ENCODE results near the gene FAM174B. TPM values are rescaled to one million over a fixed set of nuclear protein-coding genes. Genes with fewer than 3 reads are reported as not detected.

The FAM174B gene
- total RNA-seq, 1 donor from 2014 or later = 0.91 TPM

DNA sequence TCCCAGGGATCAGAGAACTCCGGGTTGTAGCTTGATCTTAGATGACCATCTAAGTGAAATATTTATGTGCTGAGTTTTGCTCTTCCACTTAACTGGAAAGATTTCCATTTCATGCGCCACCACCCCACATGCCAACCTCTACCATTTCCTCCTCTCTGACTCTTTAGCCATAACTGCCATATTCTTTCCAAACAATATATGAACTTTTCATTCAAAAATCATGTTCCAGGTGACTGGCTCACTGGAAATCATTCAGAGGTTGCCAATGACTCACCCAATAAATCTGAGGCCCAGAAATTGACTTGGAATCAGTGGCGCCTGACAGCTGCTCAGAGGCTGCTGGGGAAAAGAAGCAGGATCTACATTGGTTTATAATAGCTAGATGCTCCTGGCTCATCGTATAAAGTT, 31.6 kb upstream of the FAM174B start:
- ChIA-PET CTCF (no interaction called here), POLR2A (no interaction called here)
- intact Hi-C loops (cut with micrococcal nuclease) = no loop called here
- TF ChIP-seq, protein P1, sequence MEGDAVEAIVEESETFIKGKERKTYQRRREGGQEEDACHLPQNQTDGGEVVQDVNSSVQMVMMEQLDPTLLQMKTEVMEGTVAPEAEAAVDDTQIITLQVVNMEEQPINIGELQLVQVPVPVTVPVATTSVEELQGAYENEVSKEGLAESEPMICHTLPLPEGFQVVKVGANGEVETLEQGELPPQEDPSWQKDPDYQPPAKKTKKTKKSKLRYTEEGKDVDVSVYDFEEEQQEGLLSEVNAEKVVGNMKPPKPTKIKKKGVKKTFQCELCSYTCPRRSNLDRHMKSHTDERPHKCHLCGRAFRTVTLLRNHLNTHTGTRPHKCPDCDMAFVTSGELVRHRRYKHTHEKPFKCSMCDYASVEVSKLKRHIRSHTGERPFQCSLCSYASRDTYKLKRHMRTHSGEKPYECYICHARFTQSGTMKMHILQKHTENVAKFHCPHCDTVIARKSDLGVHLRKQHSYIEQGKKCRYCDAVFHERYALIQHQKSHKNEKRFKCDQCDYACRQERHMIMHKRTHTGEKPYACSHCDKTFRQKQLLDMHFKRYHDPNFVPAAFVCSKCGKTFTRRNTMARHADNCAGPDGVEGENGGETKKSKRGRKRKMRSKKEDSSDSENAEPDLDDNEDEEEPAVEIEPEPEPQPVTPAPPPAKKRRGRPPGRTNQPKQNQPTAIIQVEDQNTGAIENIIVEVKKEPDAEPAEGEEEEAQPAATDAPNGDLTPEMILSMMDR (IDR thresholded peaks at IDR 0.05) = no peak
- Mint-ChIP-seq H3K9me3 (peaks cover 11% of the 10 kb centered on the region), H3K27ac (no peak overlapping the region), H3K4me1 (no peaks in the 10 kb centered on the region), H3K27me3 (peaks cover 18% of the 10 kb centered on the region), H3K4me3 (no peak overlapping the region), H3K36me3 (ENCODE audit: low read depth) (no peaks in the 10 kb centered on the region)
- DNase-seq (no peak), ATAC-seq (ENCODE audit: low read depth) (no peak)

DNA sequence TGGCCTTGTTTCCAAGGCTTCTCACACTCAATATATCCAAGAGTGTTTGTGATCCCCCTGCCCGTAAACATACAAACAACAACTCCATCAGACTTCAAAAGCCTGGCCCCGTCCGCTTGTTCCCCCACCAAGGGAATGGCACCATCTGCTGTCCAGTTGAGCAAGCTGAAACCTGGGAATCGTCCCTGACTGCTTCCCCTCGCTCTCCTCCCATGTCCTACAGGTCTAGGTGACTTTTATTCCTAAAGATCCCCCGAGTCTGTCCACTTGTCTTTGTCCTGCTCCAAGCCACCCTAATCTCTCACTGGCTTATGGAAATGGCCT, 27.9 kb upstream of the FAM174B start:
- Mint-ChIP-seq H3K36me3 (ENCODE audit: low read depth) (no peaks in the 10 kb centered on the region), H3K27ac (no peak overlapping the region), H3K4me1 (no peaks in the 10 kb centered on the region), H3K27me3 (peaks cover 20% of the 10 kb centered on the region), H3K9me3 (peaks cover 8% of the 10 kb centered on the region), H3K4me3 (no peak overlapping the region)
- CTCF ChIA-PET = no interaction called here
- ATAC-seq (ENCODE audit: low read depth) = no peak
- DNase-seq = no peak
- POLR2A ChIA-PET = no interaction called here
- TF ChIP-seq, protein P1 (IDR thresholded peaks at IDR 0.05) = no peak
- intact Hi-C loops (cut with micrococcal nuclease) = no loop called here

DNA sequence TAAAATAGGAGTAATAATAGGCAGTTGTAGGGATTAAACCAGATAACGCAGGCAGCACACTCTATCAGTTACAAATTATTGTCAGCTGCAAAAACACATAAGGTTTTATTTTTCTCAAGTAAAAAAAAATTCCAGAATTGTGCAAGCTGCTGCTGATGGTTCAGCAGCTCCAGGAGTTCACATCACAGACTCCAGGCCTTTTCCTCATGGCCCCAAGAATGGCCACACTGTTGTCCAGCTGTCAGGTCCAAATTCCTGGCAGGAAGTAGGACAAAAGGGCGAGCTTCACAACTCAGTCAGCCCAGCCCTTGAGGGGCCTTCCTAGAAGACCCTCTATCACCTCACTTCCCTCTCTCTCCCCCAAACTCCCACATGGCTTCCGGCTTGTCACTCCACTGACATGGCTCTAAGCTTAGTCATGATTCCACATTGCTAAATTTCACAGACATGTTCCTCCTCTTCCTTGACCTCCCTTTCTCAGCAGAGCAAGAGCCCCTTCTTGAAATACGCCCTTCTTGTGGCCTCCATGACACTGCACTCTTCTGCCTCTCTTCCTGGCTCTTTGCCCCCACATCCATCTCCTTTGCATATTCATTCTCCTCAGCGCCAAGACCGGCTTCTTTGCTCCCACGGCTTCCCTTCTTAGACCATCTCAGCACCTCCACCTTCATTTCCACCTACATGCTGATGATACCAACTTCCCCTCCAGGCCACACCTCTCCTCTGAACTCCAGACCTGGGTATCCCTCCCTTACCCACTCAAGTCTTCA, 27.4 kb upstream of the FAM174B start:
- ChIA-PET CTCF (no interaction called here), POLR2A (no interaction called here)
- DNase-seq = no peak
- Mint-ChIP-seq H3K4me1 (no peaks in the 10 kb centered on the region), H3K9me3 (peaks cover 3% of the 10 kb centered on the region), H3K27ac (no peak overlapping the region), H3K27me3 (peaks cover 24% of the 10 kb centered on the region), H3K4me3 (no peak overlapping the region), H3K36me3 (ENCODE audit: low read depth) (no peaks in the 10 kb centered on the region)
- no peak for ATAC-seq (ENCODE audit: low read depth)
- TF ChIP-seq, protein P1 (IDR thresholded peaks at IDR 0.05) = no peak
- intact Hi-C loops (cut with micrococcal nuclease) = no loop called here

DNA sequence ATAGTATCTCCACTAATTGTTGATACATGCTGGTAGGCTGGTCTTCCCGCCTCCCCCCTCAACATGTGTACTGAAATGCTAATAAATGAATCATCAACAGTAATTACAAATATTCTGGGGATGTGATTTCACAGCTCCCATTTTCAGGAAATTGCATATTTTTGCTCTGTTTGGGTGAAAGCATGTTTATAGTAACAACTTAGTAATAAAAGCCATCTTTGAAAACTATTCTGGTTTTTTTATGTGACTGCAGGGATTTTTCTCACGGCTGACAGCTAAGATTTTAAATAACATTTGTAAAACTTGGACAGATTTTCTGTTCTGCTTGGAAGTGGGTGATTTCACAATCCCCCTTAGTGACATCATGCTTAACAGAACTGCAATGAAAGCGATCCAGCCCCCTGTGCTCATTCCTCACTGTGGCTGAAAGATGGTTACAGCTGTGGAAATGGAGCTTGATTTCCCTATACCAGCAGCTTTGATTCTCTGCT, 25.6 kb upstream of the FAM174B start:
- Mint-ChIP-seq H3K4me3 (no peak overlapping the region), H3K27me3 (peaks cover 32% of the 10 kb centered on the region), H3K9me3 (peaks cover 5% of the 10 kb centered on the region), H3K36me3 (ENCODE audit: low read depth) (no peaks in the 10 kb centered on the region), H3K4me1 (no peaks in the 10 kb centered on the region), H3K27ac (no peak overlapping the region)
- ChIA-PET CTCF (no interaction called here), POLR2A (no interaction called here)
- intact Hi-C loops (cut with micrococcal nuclease) = no loop called here
- ATAC-seq (ENCODE audit: low read depth) (no peak), DNase-seq (no peak)
- TF ChIP-seq, protein P1 (IDR thresholded peaks at IDR 0.05) = no peak

DNA sequence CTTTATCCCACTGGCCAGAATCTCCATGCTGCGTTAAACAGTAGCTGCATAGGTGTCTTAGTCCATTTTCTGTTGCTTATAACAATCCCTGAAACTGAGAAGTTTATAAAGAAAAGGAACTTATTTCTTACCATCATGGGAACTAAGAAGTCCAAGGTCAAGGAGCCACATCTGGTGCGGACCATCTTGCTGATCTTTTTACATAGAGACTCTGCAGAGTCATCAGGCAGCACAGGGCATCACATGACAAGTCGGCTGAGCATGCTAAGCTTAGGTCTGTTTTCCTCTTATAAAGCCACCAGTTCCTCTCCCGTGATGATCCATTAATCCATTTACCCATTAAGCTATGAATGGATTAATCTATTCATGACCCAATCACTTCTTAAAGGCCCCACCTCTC, 22.4 kb upstream of the FAM174B start:
- intact Hi-C loops (cut with micrococcal nuclease) = no loop called here

More for the DNA sequence above, 22.4 kb upstream of the FAM174B start:
- Mint-ChIP-seq H3K4me3 (no peak overlapping the region), H3K4me1 (no peaks in the 10 kb centered on the region), H3K27ac (no peak overlapping the region), H3K36me3 (ENCODE audit: low read depth) (no peaks in the 10 kb centered on the region), H3K9me3 (peaks cover 6% of the 10 kb centered on the region), H3K27me3 (peaks cover 32% of the 10 kb centered on the region)
- ChIA-PET CTCF (no interaction called here), POLR2A (no interaction called here)
- ATAC-seq (ENCODE audit: low read depth) (no peak), DNase-seq (no peak)
- TF ChIP-seq, protein P1 (IDR thresholded peaks at IDR 0.05) = no peak

Measured in activated B cell treated with CpG ODN at 0.5 μM for 24 hours (primary cell).